HG02938 (cell line): Measurements from ENCODE around the gene CCDC88B.
A peak's percentile ranks its signal among the peaks of the same experiment; 100 is the strongest.
"Not testable (repeated sequence)": the region's sequence is repeated elsewhere in the genome, so short reads cannot be mapped to it uniquely, and the experiment has no call there.

Experiments used
- ATAC-seq: cut with Tn5 transposase; IDR thresholded peaks from one replicate; pipeline ENCODE4 v1.9.1; 2021; ENCODE audit warnings: mild to moderate bottlenecking, moderate library complexity; ENCODE audit not compliant: unreplicated experiment

The CCDC88B gene

DNA sequence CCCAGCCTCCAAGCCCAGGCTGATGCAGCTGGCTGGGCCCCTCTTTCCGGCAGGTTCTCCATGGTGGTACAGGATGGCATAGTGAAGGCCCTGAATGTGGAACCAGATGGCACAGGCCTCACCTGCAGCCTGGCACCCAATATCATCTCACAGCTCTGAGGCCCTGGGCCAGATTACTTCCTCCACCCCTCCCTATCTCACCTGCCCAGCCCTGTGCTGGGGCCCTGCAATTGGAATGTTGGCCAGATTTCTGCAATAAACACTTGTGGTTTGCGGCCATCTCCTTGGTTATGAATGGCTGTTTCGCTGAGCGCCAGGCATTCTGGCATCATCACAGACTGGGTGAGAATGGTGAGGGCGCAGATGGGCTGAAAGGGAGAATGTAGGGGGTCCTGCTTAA, 18.5 kb upstream of the CCDC88B start:
- ATAC-seq, result no peak

DNA sequence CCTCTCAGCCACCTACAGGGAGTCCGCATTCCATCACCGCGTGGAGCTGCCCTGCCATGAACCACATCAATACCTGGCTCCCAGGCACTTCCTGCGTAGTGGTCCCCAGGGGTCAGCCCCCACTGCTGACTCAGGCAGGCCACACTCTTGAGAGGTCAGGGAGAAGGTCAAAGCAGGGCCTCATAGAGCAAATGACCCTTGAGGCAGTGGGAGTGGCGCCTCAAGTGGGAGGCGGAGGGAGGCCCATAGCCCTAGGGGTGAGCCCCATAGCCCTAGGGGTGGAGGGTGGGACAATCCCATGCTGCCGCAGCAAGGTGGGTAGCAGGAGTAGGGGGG, 17.1 kb upstream of the CCDC88B start:
- ATAC-seq, result no peak

DNA sequence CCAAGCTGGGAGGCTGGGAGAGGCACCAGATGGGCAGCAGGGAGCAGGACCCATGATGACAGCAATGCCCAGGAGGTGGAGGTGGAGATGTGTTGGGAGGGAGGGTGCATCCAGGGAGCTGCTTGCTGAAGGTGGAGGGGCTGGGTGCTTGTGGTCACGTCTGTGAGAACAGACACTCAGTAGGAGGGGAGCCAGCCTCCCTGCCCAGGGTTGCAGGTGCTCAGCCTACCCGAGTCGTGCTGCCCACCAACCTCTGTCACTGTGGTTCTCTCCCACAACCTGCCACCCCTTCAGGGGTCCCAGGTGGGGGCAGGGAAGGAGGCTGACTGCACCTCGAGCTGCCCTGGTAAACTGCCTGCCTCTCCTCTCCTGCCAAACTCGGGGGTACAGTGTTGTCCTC, 16.6 kb upstream of the CCDC88B start:
- no peak for ATAC-seq

DNA sequence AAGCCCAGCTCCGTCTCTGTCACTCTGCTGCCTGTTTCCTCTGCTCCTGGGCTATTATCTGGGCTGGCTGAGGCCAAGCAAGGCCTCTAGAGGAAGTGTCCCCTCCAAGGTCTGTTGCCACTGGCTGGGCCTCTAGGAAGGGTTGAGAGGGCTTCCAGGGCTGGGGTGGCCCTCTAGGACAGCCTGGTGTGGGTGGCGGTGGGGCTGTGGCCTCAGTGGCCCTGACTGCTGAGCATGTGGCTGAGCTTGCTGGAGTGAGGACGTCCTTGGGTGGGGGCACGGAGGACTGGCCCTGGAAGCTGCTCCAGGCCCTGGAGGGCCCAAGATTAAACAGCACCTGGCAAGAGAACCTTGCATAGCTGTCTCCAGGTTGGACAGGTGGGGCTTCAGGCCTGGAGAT, 16.0 kb upstream of the CCDC88B start:
- not testable (repeated sequence) for ATAC-seq

DNA sequence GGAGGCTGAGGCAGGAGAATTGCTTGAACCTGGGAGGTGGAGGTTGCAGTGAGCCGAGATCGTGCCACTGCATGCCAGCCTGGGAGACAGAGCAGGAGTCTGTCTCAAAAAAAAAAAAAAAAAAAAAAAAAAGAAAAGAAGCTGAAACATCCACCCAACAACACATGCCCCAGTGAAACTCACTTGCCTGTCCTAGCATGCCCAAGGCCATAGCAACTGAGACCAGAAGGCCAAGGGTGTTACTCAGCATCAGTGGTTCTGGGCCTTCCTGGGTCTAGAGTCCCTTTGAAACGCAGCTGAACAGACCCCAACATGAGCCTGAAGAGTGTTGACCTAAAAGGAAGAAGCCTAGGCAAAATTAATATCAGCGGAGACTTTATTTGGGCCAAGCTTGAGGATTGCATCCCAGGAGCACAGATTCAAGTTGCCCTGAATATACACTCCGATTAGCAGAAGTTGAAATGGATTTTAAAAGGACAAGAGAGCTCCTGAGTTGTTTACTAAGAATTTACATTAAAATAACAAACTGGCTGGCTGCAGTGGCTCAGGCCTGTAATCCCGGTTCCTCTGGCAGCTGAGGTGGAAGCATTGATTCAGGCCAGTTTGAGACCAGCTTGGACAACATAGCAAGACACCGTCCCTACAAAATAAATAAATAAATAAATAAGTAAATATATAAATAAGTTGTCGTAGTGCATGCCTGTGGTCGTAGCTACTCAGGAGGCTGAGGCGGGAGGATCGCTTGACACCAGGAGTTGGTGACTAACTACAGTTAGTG, 15.1 kb upstream of the CCDC88B start:
- ATAC-seq, result no peak

DNA sequence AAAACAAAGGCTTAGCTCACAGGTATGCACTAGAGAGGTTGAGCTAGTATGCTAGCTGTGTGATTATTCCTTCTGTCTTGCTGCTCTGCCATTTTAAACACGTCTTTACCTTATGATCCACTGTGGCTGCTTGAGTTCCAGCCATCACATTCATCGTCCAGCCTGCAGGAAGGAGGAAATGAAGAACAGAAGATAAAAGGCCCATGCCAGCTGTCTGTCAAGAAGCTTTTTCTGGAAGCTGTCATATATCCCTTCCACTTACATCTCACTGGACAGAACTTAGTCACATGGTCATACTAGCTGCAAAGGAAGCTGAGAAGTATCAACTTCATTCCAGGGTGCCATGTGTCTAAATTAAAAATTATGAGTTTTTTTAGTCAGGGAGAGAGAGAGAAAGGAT, 12.6 kb upstream of the CCDC88B start:
- ATAC-seq, result no peak

DNA sequence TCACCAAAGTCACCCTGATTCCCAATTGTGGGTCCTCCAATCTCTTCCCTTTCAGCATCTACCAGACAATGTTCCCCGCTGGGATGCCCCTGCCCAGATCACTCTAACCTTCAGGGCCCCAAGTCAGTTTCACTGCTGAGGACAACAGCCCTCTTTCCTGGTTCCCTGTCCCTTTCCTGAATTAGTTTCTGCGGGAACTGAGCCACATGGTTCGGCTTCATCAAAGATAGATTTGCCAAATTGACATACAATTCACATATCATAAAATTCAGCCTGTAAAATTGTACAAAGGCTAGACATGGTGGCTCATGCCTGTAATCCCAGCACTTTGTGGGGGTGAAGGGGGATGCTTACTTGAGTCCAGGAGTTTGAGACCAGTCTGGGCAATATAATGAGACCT, 12.0 kb upstream of the CCDC88B start:
- ATAC-seq, result no peak

DNA sequence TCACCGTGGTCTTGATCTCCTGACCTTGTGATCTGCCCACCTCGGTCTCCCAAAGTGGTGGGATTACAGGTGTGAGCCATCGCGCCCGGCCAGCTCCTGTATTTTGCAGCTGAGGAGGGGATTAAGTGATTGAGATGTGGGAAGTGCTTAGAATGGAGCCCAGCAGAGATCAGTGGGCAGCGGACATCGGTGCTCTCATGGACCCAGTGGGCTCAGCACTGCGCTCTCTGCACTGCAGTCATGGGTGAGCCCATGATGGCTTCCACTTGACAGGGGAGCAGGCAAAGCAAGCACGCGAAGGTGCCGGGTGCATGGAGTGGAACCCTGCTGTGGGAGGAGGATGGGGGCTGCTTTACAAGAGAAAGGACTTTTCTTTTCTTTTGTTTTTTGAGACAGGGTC, 9.1 kb upstream of the CCDC88B start:
- ATAC-seq, result no peak

DNA sequence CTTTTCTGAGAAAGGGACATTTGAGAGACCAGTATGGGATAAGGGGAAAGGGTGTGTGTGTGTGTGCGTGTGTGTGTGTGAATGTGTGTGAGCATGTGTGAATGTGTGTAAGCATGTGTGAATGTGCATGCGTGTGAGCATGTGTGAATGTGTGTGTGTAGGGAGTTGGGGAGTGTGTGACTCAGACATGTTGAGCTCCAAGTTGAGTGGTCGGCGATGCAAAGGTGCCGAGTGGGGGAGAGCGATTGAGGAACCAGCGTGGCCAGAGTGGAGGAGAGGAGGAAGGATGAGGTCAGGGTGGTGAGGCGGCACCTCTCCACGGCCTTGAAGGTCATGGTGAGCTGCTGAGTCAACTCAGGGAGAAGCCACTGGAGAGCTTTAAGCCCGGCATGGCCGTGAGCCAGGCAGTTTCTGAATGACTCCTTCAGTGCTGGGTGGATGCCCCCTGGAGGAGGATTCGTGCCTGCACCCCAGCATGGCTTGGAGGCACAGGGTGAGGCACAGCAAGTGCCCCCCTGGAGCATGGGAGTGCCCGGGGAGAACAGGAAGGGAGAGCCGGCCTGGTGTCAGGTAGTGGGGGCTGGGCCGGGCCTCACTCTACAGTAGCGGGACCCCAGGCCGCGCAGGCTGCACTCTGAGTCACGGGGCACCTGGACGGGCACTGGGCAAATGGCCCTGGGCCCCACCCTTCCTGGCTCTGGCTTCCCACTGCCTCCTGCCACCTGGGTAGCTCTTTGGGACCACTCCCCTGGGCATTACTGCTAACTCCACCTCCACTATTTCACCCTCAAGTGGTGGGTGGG, 8.2 kb upstream of the CCDC88B start:
- ATAC-seq, result no peak

DNA sequence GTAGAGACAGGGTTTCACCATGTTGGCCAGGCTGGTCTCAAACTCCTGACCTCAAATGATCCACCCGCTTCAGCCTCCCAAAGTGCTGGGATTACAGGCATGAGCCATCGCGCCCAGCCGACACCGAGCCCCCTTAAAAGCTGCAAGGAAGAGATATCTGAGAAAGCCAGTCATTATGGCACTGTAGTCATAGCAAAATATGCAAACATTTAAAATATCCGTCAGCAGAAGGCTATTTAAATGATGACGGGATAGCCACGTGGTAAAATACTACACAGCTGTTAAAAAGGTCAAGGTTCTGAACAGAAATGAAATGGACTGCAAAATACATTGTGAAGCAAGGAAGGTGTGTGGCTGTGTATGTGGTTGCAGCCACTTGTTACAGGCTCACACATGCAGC, 6.4 kb upstream of the CCDC88B start:
- ATAC-seq, result no peak

DNA sequence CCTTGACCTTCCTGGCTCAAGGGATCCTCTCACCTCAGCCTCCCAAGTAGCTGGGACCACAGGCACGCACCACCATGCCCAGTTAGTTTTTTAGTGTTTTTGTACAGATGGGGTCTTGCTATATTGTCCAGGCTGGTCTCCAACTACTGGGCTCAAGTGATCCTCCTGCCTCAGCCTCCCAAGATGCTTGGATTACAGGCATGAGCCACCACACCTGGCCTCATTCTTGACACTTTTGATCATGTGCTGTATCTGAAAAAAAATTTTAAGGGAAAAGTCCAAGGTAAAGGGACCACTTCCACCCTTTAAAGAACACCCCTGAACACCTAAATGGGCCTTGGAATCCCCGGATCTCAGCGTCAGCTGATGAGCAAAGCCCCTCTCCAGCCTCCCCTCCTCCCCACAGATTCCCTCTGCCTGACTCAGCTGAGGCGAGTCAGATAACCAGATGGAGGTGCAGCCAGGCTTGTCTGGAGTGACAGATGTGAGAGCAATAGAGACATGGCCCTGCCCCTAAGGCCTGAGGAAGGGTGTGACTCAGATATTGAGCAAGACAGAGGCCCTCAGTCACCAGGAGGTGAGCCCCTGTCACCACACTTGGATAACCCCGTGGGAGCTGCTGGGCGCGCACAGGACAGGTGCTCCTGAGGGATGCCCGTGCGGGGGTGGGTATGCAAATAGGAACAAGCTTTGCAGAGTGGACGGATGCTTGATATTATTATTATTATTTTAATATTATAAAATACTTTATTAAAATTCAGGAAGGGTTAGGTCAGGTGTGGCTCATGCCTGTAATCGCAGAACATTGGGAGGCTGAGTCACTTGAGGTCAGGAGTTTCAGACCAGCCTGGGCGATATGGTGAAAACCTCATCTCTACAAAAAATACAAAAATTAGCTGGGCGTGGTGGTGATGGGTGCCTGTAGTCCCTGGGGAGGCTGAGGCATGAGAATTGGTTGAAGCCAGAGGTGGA, 5.0 kb upstream of the CCDC88B start:
- peak; percentile 77 for ATAC-seq

DNA sequence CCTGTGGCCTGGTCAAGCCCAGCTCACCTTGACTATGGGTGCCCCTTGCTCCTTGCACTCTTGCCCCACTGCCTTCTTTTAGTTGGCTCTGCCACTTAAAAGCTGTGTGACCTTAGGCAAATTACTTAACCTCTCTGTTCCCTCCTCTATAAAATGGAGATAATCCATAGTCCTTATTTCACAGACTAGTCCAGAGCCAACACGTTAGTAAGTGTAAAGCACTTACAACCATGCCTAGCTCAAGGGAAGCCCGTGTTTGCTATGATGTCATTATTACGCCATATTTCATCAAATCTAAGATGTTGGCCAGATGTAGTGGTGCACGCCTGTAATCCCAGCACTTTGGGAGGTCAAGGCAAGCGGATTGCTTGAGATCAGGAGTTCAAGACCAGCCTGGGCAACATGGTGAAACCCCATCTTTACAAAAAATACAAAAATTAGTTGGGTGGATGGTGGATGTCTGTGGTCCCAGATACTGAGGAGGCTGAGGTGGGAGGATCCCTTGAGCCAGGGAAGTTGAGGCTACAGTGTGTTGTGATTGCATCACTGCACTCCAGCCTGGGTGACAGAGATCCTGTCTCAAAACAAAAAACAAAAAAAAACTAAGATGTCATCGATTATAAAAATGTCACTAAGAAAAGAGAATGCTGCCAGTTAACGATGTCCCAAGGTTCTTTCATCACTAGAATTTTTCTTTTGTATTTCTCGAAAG, 2.3 kb upstream of the CCDC88B start:
- ATAC-seq, result no peak

DNA sequence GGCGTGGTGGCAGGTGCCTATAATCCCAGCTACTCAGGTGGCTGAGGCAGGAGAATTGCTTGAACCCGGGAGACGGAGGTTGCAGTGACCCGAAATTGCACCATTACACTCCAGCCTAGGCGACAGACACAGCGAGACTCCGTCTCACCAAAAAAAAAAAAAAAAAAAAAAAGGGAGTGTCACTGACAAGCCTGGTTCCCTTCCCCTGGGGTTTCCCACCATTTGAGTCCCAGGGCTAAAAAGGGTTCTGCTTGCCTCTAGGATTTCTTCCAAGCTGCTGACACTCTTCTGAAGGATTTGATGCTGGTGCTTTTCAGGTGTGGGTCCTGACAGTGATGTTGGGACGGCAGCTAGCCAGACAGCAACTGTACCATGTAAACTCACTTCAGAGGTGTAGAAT, 1.3 kb upstream of the CCDC88B start:
- no peak for ATAC-seq

DNA sequence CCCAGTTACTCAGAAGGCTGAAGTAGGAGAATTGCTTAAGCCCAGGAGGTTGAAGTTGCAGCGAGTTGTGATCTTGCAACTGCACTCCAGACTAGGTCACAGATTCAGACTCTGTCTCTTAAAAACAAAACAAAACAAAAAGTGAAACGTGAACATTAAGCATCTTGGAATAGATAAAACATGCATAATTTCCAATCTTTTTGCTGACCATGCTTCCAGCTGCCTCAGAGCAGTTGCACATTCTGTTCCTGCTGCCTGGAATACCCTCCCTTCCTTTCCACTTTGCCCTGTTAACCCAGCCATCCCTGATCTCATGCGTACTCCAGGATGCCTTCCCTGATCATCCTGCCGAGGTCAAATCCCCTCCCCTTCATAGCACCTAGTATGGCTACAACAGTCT, 718 bp upstream of the CCDC88B start:
- ATAC-seq, result no peak

DNA sequence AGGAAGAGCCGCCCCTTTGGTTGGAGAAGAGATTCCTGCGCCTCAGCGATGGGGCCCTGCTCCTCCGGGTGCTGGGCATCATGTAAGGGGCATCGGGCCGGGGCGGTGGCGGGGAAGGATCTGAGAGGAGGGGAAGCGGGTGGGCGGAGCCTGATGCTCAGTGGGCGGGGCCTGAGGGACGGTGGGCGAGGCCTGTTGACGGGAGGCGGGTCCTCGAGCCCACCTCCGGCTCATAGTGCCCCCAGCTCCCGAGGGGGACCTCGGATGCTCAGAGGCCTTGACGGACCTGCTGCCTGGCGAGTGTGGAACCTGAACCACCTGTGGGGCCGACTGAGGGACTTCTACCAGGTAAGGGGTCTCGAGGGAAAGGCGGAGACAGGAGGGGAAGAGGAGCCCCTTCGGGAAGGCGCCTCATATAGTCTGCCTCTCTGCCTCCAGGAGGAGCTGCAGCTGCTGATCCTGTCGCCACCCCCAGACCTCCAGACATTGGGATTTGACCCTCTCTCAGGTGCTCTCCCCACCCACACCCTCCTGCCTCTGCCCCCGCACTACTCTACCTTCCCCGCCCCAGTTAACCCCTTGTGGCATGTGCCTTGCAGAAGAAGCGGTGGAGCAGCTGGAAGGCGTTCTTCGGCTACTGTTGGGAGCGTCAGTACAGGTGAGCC, 799 bp downstream of the CCDC88B start:
- ATAC-seq, result no peak

DNA sequence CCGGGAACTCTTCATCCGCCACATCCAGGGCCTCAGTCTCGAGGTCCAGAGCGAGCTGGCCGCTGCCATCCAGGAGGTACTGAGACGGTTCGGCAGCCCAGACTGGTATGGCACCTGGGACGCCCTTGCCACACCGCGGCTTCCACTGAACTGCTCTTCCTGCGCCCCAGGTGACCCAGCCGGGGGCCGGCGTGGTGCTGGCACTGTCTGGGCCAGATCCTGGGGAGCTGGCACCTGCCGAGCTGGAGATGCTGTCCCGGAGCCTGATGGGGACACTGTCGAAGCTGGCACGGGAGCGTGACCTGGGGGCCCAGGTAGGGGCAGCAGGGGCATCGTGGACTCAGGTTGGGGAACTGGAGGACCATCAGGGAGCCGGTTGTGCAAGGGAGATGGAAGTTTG, 1.4 kb downstream of the CCDC88B start:
- no peak for ATAC-seq

DNA sequence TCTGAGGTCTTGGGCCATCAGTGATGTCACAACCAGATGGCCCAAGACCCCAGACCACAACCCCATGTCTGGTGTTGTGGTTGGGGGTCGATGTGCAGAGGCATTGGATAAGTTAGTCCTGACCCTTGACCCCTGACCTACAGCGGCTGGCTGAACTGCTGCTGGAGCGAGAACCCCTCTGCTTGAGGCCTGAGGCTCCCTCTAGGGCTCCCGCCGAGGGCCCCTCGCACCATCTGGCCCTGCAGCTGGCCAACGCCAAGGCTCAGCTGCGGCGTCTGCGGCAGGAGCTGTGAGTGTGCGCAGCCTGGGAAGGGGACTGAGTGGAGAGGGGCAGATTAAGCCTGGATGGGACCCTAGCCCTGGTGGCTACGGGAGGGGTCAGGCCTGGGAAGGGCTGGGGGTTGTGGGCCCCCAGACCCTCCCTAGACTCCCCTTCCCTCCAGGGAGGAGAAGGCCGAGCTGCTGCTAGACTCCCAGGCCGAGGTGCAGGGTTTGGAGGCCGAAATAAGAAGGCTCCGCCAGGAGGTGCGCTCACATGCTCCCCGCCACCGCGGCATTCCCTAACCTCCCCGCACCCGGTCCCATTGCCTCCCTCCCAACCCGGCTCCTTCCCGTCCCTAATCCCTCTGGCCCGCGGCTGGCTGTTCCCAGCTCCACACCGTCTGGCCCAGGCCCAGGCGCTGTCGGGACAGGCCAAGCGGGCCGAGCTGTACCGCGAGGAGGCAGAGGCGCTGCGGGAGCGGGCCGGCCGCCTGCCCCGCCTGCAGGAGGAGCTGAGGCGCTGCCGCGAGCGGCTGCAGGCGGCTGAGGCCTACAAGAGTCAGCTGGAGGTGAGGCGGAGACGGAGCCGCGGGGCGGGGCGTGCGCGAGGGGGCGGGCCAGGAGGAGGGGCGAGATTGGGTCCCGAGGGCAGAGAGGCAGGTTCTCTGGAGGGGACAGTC, 2.1 kb downstream of the CCDC88B start:
- peak; percentile 37 for ATAC-seq

DNA sequence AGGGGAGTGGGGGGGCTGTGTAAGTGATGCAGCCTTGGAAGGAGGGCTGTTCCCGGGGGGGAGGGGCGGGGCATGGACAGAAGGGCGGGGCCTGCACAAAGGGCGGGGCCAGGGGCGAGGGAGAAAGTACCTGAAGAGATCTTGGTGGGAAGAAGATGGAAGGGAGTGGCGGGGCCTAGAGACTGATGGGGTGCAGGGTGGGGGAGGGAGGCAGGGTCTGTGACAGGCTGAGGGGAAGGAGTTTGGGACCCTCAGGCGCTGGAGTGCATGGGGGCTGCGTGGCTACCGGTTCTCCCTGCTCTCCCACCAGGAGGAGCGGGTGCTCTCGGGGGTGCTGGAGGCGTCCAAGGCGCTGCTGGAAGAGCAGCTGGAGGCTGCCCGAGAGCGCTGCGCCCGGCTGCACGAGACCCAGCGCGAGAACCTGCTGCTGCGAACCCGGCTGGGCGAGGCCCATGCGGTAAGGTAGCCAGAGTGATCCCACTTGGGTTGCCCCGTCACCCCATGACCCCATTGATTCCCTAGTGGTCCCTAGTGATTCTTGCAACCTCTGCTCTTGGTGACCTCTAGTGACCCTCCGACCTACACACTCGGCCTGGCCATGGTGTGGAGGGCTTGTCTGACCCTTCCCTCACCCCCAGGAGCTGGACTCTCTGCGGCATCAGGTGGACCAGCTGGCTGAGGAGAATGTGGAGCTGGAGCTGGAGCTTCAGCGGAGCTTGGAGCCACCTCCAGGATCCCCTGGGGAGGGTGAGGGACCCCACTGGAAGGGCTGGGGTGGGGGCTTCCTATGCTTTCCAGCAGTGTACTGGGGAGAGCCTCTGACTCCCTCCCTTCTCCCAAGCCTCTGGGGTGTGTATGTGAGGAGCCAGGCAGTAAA, 3.1 kb downstream of the CCDC88B start:
- ATAC-seq, result no peak
